SK-N-SH treated with all-trans-retinoic acid at 6 μM for 48 hours (cell line): ENCODE data around the gene ZPLD1.

Source experiments
- ATAC-seq: fragments of 200-7000 bp; cut with Tn5 transposase; 3 replicates; pipeline ENCODE4 v1.9.1; 2020; ENCODE audit warnings: mild to moderate bottlenecking, moderate library complexity
- CREB5 ChIP-seq: fragments of 250-450 bp; sonication (Bioruptor Pico); IDR thresholded peaks from 2 replicates; pipeline ENCODE4 v1.5.1; 2020; ENCODE audit warnings: low read depth, mild to moderate bottlenecking, moderate library complexity
- CSDC2 ChIP-seq: fragments of 250-450 bp; sonication (Bioruptor Pico); IDR thresholded peaks from 2 replicates; pipeline ENCODE4 v1.5.0; 2020; ENCODE audit warnings: mild to moderate bottlenecking, moderate library complexity
- CSRNP3 ChIP-seq: fragments of 250-450 bp; sonication (Bioruptor Pico); IDR thresholded peaks from 2 replicates; pipeline ENCODE4 v1.5.1; 2021; ENCODE audit warnings: mild to moderate bottlenecking, moderate library complexity
- ESRRG ChIP-seq: fragments of 250-450 bp; sonication (Bioruptor Pico); IDR thresholded peaks from 2 replicates; pipeline ENCODE4 v1.6.1; 2021; ENCODE audit warnings: mild to moderate bottlenecking
- GLIS3 ChIP-seq: fragments of 250-450 bp; sonication (Bioruptor Pico); IDR thresholded peaks from 2 replicates; pipeline ENCODE4 v1.5.0; 2020; ENCODE audit warnings: mild to moderate bottlenecking, moderate library complexity
- OSR1 ChIP-seq: fragments of 250-450 bp; sonication (Bioruptor Pico); IDR thresholded peaks from 2 replicates; pipeline ENCODE4 v1.8.0; 2022; ENCODE audit warnings: moderate library complexity, mild to moderate bottlenecking, inconsistent platforms
- POU6F1 ChIP-seq: fragments of 250-450 bp; sonication (Bioruptor Pico); IDR thresholded peaks from 2 replicates; pipeline ENCODE4 v1.8.0; 2021; ENCODE audit warnings: low read depth, mild to moderate bottlenecking, moderate library complexity, borderline replicate concordance
- PPARA ChIP-seq: fragments of 250-450 bp; sonication (Bioruptor Pico); IDR thresholded peaks from 2 replicates; pipeline ENCODE4 v1.5.0; 2020; ENCODE audit warnings: mild to moderate bottlenecking, borderline replicate concordance
- RARB ChIP-seq: fragments of 250-450 bp; sonication (Bioruptor Pico); IDR thresholded peaks from 2 replicates; pipeline ENCODE4 v1.8.0; 2021; ENCODE audit warnings: mild to moderate bottlenecking, moderate library complexity
- SNAI2 ChIP-seq: fragments of 250-450 bp; sonication (Bioruptor Pico); IDR thresholded peaks from 2 replicates; pipeline ENCODE4 v1.5.0; 2020; ENCODE audit warnings: mild to moderate bottlenecking, moderate library complexity
- TCF4 ChIP-seq: fragments of 250-450 bp; sonication (Bioruptor Pico); IDR thresholded peaks from 2 replicates; pipeline ENCODE4 v1.8.0; 2021; ENCODE audit warnings: mild to moderate bottlenecking, moderate library complexity, borderline replicate concordance
- TOX ChIP-seq: fragments of 250-450 bp; sonication (Bioruptor Pico); IDR thresholded peaks from 2 replicates; pipeline ENCODE4 v1.8.0; 2021; ENCODE audit warnings: mild to moderate bottlenecking, moderate library complexity, borderline replicate concordance
- TSHZ2 ChIP-seq: fragments of 250-450 bp; sonication (Bioruptor Pico); IDR thresholded peaks from 2 replicates; pipeline ENCODE4 v1.5.0; 2020; ENCODE audit warnings: mild to moderate bottlenecking, moderate library complexity
- ZC3H10 ChIP-seq: fragments of 250-450 bp; sonication (Bioruptor Pico); IDR thresholded peaks from 2 replicates; pipeline ENCODE4 v1.5.1; 2021; ENCODE audit warnings: mild to moderate bottlenecking, moderate library complexity
- ZFP30 ChIP-seq: fragments of 450-650 bp; formaldehyde crosslinking; IDR thresholded peaks from 2 replicates; pipeline ENCODE4 v1.5.0; 2022; ENCODE audit warnings: mild to moderate bottlenecking, moderate library complexity
- ZNF565 ChIP-seq: fragments of 450-650 bp; formaldehyde crosslinking; conservative IDR thresholded peaks from 2 replicates; pipeline ENCODE4 v1.5.0; 2020; ENCODE audit warnings: low read depth, mild to moderate bottlenecking, moderate library complexity
- ZNF70 ChIP-seq: fragments of 450-650 bp; formaldehyde crosslinking; IDR thresholded peaks from 2 replicates; pipeline ENCODE4 v1.5.0; 2020; ENCODE audit warnings: mild to moderate bottlenecking, moderate library complexity
- ZNF8 ChIP-seq: fragments of 450-650 bp; formaldehyde crosslinking; IDR thresholded peaks from 2 replicates; pipeline ENCODE4 v1.5.0; 2020; ENCODE audit warnings: mild to moderate bottlenecking, moderate library complexity
- TF ChIP-seq, protein P1 (sequence below): fragments of 250-450 bp; sonication (Bioruptor Pico); IDR thresholded peaks from 2 replicates; pipeline ENCODE4 v1.8.0; 2020; ENCODE audit warnings: mild to moderate bottlenecking, moderate library complexity, borderline replicate concordance

Gene ZPLD1

DNA sequence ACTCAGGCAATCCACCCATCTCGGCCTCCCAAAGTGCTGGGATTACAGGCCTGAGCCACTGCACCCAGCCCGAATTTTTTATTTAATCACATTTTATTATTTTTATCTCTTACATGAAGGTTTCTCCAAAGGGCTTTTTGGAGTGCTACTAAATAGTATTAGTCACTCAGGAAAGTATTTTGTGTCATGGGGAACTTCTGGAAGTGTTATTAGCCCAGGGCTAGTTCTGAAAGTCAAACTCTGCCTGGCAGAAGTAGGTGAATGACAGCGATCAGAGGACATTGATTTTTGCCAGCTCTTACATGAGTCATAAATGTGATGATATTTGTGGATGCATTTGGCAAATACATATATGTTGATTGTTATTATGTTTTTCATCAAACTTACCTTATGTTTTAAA, 48.7 kb downstream of the ZPLD1 start:
- TF ChIP-seq ESRRG (CRISPR knock-in tag) (no peak), POU6F1 (CRISPR knock-in tag) (no peak), TCF4 (CRISPR knock-in tag) (no peak), ZNF70 (CRISPR knock-in tag) (no peak)
- ATAC-seq = no peak

DNA sequence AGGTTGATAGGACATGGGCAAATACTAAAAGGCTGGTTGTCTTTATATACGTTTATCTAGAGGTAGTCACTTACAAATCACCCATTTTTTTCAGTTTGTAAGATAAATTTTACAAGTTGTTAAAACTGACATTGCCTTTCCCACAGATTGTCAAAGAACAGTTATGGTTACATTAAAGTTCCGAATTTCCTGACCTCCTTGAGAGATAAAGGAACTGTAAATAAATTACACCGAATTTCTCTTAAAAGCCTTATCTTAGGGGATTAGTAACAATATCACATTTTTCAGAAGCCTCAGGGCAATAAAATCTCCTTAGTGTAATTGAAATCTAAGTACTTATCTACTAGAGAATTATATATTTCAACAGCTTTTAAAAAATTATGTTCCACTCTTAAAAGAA, 49.5 kb downstream of the ZPLD1 start:
- TF ChIP-seq ZC3H10 (CRISPR knock-in tag) = no peak
- no peak for ATAC-seq

DNA sequence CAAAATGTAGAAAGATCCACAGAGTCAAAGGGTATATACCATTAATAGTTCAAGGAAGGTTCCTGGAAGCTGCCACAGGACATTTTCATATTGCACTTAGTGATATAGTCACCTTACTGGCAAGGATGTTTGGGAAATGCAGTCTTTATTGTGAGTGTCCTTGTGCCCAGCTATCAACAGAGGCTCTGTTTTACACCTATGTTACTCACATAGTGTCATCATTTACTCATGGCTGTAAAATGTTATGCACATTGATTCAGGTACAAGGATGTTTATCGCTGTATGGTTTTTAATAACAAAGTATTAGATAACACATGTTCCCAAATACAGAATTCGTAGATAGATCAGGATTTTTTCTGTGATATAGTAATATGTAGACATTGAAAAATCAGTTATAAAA, 50.9 kb downstream of the ZPLD1 start:
- no peak for TF ChIP-seq CSDC2 (CRISPR knock-in tag)
- TF ChIP-seq ZC3H10 (CRISPR knock-in tag) = no peak
- no peak for TF ChIP-seq TOX
- no peak for TF ChIP-seq CREB5 (CRISPR knock-in tag)
- TF ChIP-seq RARB = no peak
- no peak for TF ChIP-seq CSRNP3 (CRISPR knock-in tag)
- ATAC-seq = no peak

GRCh38 chr3:102488331-102488730, 53.5 kb downstream of the ZPLD1 start:
- TF ChIP-seq PPARA (CRISPR knock-in tag) = no peak
- no peak for TF ChIP-seq ZNF8 (CRISPR knock-in tag)
- TF ChIP-seq CREB5 (CRISPR knock-in tag) = no peak
- no peak for TF ChIP-seq TOX
- no peak for TF ChIP-seq ESRRG (CRISPR knock-in tag)
- TF ChIP-seq ZNF565 (CRISPR knock-in tag) = no peak
- no peak for TF ChIP-seq RARB
- no peak for TF ChIP-seq POU6F1 (CRISPR knock-in tag)
- no peak for TF ChIP-seq ZFP30
- TF ChIP-seq, protein P1, sequence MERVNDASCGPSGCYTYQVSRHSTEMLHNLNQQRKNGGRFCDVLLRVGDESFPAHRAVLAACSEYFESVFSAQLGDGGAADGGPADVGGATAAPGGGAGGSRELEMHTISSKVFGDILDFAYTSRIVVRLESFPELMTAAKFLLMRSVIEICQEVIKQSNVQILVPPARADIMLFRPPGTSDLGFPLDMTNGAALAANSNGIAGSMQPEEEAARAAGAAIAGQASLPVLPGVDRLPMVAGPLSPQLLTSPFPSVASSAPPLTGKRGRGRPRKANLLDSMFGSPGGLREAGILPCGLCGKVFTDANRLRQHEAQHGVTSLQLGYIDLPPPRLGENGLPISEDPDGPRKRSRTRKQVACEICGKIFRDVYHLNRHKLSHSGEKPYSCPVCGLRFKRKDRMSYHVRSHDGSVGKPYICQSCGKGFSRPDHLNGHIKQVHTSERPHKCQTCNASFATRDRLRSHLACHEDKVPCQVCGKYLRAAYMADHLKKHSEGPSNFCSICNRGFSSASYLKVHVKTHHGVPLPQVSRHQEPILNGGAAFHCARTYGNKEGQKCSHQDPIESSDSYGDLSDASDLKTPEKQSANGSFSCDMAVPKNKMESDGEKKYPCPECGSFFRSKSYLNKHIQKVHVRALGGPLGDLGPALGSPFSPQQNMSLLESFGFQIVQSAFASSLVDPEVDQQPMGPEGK (CRISPR knock-in tag) = no peak
- no peak for TF ChIP-seq OSR1
- no peak for TF ChIP-seq SNAI2
- TF ChIP-seq GLIS3 = no peak
- no peak for ATAC-seq

DNA sequence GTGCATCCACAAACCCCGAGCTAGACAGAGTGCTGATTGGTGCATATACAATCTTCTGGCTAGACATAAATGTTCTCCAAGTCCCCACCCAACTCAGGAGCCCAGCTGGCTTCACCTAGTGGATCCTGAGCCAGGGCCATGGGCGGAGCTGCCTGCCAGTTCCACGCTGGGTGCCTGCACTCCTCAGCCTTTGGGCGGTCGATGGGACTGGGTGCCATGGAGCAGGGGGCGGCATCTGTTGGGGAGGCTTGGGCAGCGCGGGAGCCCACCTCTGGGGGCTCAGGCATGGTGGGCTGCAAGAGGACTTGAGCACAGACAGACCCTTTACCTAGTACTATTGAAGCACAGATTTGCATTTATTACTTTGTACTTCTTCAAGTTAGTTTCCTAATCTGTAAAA, 57.5 kb downstream of the ZPLD1 start:
- no peak for ATAC-seq
- TF ChIP-seq RARB (no peak), TOX (no peak), ZNF70 (CRISPR knock-in tag) (no peak), ZNF8 (CRISPR knock-in tag) (no peak), CSDC2 (CRISPR knock-in tag) (no peak), ZNF565 (CRISPR knock-in tag) (no peak), TSHZ2 (CRISPR knock-in tag) (no peak), ZC3H10 (CRISPR knock-in tag) (no peak)
- TF ChIP-seq, protein P1 (CRISPR knock-in tag) = no peak
